Erythroblast (primary cell): ENCODE data around the gene ID2.
A peak's percentile ranks its signal among the peaks of the same experiment; 100 is the strongest.

ENCODE experiments used
- DNase-seq, 2 experiments: peaks; one replicate each; lab custom pipeline; 2025; lab: John Stamatoyannopoulos, UW
- GATA1 ChIP-seq: IDR thresholded peaks from 2 replicates; pipeline ENCODE4 v1.6.1; 2011; ENCODE audit warnings: low read depth, mild to moderate bottlenecking, control low read depth, low read length, moderate library complexity
- POLR2A ChIP-seq: IDR thresholded peaks from 2 replicates; pipeline ENCODE4 v1.6.1; 2011; ENCODE audit warnings: mild to moderate bottlenecking, low read length

Gene ID2

GRCh38 chr2:8681786-8682692, at the start of gene ID2:
Gene ID2, plus strand, starts transcription at chr2:8682056. Its CDS starts 110 bp downstream, at chr2:8682166.
- TF ChIP-seq POLR2A (peak; percentile 100), GATA1 (no peak)
- peak; percentile 99 to 100 for DNase-seq

GRCh38 chr2:8632755-8633154, 49.1 kb upstream of the ID2 start:
- TF ChIP-seq GATA1 (no peak), POLR2A (no peak)
- DNase-seq = no peak

- DNase-seq = no peak
- no peak for TF ChIP-seq POLR2A
- no peak for TF ChIP-seq GATA1
These were observed 48.6 kb upstream of the ID2 start for GRCh38 chr2:8633186-8633734.

- no peak for DNase-seq
- no peak for TF ChIP-seq GATA1
- no peak for TF ChIP-seq POLR2A
These were observed 48.0 kb upstream of the ID2 start for GRCh38 chr2:8633735-8634313.

- no peak for DNase-seq
- TF ChIP-seq GATA1 (no peak), POLR2A (no peak)
These were observed 47.2 kb upstream of the ID2 start for GRCh38 chr2:8634466-8635172.

GRCh38 chr2:8636041-8636491, 45.8 kb upstream of the ID2 start:
- no peak for DNase-seq

GRCh38 chr2:8636721-8637636, 44.9 kb upstream of the ID2 start:
- TF ChIP-seq POLR2A = no peak
- no peak for TF ChIP-seq GATA1

More at GRCh38 chr2:8636041-8636491, 45.8 kb upstream of the ID2 start:
- TF ChIP-seq GATA1 = no peak
- no peak for TF ChIP-seq POLR2A

GRCh38 chr2:8638327-8638726, 43.5 kb upstream of the ID2 start:
- TF ChIP-seq GATA1 = no peak
- no peak for TF ChIP-seq POLR2A
- no peak for DNase-seq

More at GRCh38 chr2:8636721-8637636, 44.9 kb upstream of the ID2 start:
- no peak for DNase-seq

GRCh38 chr2:8639122-8639635, 42.7 kb upstream of the ID2 start:
- no peak for TF ChIP-seq GATA1
- DNase-seq = no peak

- TF ChIP-seq GATA1 (no peak), POLR2A (no peak)
- DNase-seq = no peak
These were observed 41.4 kb upstream of the ID2 start for GRCh38 chr2:8640498-8640897.

GRCh38 chr2:8641301-8641965, 40.4 kb upstream of the ID2 start:
- DNase-seq = no peak
- TF ChIP-seq POLR2A (no peak), GATA1 (no peak)

GRCh38 chr2:8642366-8643068, 39.3 kb upstream of the ID2 start:
- TF ChIP-seq POLR2A (no peak), GATA1 (no peak)
- DNase-seq = no peak
